Lower leg skin (tissue), 3 donors: ENCODE measurements around the gene ANKIB1.

ENCODE experiments used
- POLR2A ChIP-seq, 2 donors: fragments of 450-650 bp; IDR thresholded peaks; one replicate each; pipeline ENCODE4 v1.6.1; 2016 to 2017; ENCODE audit warnings: antibody characterized with exemption in 2 of 2, mild to moderate bottlenecking in 1 of 2, moderate library complexity in 1 of 2
- TF ChIP-seq, protein P1 (sequence below), 3 donors: fragments of 450-650 bp; IDR thresholded peaks; one replicate each; pipeline ENCODE4 v1.5.1; 2016; ENCODE audit warnings: antibody characterized with exemption in 3 of 3, mild to moderate bottlenecking in 3 of 3, moderate library complexity in 2 of 3

DNA sequence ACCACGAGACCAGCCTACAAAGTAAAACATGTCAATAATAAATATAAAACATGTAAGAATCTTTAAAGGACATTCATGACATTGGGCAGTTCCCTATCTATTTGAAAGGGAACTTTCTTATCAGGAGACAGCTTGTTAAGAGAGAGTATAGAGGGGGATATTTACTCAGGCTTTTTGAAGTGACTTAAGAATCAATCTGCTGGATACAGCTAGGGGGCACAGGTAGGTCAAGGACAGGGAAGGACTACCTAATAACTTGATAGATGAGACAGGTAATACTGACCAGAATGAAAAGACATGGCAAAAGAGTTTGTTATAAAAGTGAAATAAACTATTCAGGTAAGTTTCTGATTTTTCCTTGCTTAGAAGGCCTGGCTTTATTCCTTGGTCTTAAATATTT, 45.0 kb upstream of the ANKIB1 start:
- no peak for TF ChIP-seq POLR2A (IDR thresholded peaks at IDR 0.05)
- TF ChIP-seq, protein P1, sequence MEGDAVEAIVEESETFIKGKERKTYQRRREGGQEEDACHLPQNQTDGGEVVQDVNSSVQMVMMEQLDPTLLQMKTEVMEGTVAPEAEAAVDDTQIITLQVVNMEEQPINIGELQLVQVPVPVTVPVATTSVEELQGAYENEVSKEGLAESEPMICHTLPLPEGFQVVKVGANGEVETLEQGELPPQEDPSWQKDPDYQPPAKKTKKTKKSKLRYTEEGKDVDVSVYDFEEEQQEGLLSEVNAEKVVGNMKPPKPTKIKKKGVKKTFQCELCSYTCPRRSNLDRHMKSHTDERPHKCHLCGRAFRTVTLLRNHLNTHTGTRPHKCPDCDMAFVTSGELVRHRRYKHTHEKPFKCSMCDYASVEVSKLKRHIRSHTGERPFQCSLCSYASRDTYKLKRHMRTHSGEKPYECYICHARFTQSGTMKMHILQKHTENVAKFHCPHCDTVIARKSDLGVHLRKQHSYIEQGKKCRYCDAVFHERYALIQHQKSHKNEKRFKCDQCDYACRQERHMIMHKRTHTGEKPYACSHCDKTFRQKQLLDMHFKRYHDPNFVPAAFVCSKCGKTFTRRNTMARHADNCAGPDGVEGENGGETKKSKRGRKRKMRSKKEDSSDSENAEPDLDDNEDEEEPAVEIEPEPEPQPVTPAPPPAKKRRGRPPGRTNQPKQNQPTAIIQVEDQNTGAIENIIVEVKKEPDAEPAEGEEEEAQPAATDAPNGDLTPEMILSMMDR (IDR thresholded peaks at IDR 0.05) = no peak
